Activated T-cell treated with anti-CD3 and anti-CD28 coated beads for 1 hour (primary cell): ENCODE measurements around the gene TMEM135.
"Not testable (repeated sequence)": the region's sequence is repeated elsewhere in the genome, so short reads cannot be mapped to it uniquely, and the experiment has no call there.

ENCODE experiments used
- DNase-seq: peaks from one replicate; pipeline ENCODE4 v3.0.0-alpha.2; 2020; ENCODE audit warnings: low read depth

TMEM135 gene

DNA sequence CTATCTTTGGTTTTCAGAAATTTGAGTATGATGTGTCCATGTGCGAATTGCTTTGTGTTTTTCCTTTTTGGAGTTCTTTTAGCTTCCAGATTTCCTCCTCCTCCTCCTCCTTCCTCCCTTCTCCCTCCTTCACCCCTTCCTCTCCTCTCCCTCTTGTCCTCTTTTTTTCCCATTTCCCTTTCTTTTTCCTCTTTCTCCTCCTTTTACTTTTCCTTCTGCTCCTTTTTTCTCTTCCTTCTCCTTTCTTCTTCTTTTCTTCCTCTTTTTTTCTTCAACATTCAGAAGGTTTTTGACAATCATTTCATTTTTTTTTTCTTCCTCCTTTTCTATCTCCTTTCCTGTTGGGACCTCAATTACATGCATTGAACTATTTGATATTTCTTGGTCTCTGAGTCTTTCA lies 104.9 kb downstream of the TMEM135 start:
- no peak for DNase-seq

DNA sequence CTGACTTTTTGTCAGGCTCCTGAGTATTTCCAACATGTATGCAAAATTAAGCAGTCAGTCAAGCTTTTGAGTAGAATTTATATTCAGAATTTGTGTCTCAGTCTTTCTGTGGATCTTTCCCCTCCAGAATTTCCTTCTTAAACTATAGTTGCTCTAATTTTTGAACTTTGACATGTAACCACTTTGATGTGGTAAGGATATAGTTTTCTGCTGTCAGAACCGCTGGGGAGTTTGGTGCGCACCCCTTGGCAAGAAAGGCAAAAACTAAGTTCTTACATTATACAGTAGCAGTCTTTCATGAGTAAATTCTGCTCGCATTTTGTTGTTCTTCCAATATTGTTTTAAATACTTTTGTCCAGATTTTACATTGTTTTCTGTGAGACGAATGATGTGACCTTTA lies 105.9 kb downstream of the TMEM135 start:
- DNase-seq = no peak

DNA sequence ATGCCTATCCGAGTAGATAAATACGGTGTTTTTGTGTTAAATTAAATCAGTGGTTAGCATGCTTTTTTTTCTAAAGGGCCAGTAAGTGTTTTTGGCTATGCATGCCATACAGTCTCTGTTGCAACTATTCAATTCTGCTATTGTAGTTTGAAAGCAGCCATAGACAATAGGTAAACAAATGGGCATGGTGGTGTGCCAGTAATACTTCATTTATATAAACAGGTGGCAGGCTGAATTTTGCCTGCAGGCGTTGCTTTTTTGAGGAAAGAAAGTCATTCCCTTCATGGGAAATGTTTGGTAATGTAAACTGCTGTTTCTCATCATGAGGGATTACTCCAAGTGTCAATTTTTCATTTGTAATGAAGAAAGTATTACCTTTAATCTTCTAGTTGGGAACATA lies 106.5 kb downstream of the TMEM135 start:
- DNase-seq = no peak

- no peak for DNase-seq
Observed at GRCh38 chr11:87148749-87149148, 111.0 kb downstream of the TMEM135 start.

GRCh38 chr11:87149782-87150181 lies 112.0 kb downstream of the TMEM135 start:
- not testable (repeated sequence) for DNase-seq

DNA sequence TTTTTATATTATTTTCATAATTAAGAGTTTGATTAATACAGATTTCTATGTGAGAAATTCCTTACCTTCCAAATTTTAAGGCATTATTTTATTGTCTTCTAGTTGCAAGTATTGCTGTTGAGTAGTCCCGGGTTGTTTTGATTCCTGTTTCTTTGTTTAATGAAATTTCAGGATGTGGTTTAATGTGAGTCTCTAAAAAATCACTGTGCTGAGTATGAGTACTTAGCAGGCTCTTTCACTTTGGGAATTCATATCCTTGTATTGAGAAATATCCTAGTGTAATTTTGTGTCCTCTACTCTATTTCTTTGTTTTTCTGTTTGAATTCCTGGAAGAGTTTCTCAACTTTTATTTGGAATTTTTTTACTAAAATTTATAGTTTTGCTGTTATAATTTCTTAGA lies 113.2 kb downstream of the TMEM135 start:
- DNase-seq = no peak

DNA sequence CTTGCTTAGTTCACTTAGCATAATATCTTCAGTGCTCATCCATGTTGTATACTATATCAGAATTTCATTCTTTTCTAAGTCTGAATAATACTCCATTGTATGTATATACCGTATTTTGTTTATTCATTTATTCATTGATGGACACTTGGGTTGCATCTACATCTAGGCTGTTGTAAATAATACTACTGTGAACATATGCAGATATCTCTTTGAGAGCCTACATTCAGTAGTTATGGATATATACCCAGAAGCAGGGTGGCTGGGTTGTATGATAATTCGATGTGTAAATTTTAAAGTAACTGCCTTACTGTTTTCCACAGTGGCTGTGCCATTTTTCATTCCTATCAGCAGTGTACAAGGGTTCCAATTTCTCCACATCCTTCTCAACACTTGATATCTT lies 116.5 kb downstream of the TMEM135 start:
- DNase-seq = no peak

DNA sequence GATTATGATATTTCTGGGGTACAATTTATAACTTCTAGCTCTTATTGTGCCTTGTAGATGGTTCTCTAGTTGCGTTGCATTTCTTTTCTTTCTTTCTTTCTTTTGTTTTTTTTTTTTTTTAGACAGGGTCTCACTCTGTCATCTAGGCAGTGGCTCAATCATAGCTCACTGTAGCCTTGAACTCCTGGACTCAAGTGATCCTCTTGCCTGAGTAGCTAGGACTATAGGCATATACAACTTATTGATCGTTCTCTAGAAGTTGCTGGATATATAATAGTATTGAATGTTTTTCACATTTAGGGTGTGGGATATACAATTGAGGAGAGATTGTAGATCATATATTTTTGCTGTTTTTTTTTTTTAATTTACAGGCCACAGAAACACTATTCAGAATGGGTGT lies 119.2 kb downstream of the TMEM135 start:
- DNase-seq = no peak

DNA sequence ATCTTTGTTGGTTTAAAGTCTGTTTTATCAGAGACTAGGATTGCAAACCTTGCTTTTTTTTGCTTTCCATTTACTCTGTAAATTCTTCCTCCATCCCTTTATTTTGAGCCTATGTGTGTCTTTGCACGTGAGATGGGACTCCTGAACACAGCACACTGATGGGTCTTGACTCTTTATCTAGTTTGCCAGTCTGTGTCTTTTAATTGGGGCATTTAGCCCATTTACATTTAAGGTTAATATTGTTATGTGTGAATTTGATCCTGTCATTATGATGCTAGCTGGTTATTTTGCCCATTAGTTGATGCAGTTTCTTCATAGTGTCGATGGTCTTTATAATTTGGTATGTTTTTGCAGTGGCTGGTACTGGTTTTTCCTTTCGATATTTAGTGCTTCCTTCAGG lies 131.3 kb downstream of the TMEM135 start:
- not testable (repeated sequence) for DNase-seq

- no peak for DNase-seq
Observed at GRCh38 chr11:87173185-87174039, 135.7 kb downstream of the TMEM135 start.

DNA sequence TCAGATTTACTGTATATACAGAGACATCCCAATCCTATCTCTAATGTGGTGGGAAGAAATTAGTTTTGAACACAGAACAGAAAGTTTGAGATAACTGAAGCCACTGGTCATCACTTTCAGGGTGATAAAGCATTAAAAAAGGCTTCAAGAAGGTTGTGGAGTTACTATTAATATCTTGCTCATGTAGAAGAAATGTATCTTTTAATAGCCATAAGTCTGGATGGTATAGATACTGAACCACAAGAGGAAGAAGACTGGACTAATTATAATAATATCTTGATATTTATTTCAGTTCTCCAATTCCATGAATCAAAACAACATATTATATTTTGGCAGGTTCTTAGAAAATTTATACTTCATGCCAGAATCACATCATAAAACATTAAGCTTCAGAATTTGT lies 137.1 kb downstream of the TMEM135 start:
- DNase-seq = no peak

DNA sequence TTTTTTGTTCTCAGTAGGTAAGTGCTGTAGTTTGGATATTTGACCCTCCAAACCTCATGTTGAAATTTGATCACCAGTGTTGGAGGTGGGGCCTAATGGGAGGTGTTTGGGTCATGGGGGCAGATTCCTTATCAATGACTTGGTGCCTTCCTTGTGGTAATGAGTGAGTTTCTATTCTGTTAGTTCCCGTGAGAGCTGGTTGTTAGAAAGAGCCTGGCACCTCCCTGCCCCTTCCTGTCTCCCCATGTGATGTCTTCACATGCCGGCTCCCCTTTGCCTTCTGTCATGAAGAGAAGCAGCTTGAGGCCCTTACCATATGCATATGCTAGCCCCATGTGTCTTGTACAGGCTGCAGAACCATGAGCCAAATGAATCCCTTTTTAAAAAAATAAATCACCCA lies 138.3 kb downstream of the TMEM135 start:
- DNase-seq = no peak

- no peak for DNase-seq
Observed at GRCh38 chr11:87179621-87180020, 141.9 kb downstream of the TMEM135 start.

- DNase-seq = no peak
Observed at GRCh38 chr11:87180742-87181141, 143.0 kb downstream of the TMEM135 start.

GRCh38 chr11:87181143-87181542 lies 143.4 kb downstream of the TMEM135 start:
- DNase-seq = no peak

DNA sequence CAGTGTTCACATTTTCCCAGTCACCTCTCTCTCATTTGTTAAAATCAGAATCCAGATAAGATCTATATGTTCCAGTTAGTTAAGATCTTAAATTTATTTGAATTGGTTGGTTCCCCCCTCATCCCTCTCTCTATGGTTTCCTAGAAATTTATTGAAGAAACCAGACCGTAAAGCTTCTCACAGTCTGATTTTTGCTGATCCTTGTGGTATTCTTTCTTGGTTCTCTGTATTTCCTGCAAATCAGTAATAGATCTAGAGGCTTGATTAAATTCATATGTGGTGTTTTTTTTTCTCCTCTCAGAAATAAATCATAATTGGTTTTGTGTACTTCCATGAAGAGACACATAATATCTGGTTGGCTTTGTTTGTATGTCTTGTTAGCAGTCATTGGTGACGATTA lies 147.5 kb downstream of the TMEM135 start:
- no peak for DNase-seq

DNA sequence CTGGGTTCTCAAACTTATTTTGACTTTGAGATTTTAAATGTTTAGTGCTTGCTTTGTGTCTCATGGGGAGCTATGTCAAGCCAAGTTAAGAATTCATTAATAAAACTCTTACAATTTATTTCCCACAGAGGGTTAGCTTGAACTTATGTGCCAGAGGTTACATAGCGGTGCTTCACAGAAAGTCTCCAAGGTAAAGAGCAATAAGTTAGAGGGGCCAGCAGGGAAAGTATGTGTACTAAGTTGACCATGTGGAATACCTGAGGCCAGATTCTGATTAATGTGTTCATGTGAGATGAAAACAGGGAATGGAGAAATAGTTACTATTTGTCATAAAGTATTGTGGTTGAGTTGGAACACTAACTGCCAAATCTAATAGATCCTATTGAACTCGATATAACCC lies 149.3 kb downstream of the TMEM135 start:
- DNase-seq = no peak

DNA sequence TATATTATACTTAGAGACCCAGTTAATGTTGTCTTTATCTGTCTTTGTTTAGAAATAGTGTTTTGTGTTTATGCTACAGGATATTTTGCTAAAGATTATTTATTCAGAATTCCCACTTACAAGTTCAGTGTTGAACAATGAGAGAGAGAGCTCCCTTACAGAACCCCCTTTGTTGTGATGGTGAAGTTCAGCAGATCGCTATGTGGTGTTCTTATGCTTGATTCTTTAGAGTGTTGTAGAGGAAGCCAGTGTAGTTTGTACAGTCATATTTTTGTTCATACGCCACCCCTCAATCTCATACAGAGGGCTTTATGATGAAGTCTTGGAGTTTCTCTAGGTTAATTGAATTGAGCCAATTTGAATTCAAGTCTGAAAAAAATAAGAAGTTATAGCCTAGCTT lies 150.2 kb downstream of the TMEM135 start:
- DNase-seq = no peak

DNA sequence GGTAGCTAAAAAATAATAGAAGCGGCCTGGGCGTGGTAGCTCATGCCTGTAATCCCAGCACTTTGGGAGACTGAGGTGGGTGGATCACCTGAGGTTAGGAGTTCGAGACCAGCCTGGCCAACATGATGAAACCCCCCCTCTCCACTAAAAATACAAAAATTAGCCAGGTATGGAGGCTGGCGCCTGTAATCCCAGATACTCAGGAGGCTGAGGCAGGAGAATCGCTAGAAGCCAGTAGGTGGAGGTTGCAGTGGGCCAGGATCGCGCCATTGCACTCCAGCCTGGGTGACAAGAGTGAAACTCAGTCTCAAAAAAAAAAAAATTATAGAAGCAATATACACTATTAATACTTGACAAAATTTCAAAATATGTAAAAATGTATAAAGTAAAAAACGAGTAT lies 150.7 kb downstream of the TMEM135 start:
- DNase-seq = not testable (repeated sequence)

DNA sequence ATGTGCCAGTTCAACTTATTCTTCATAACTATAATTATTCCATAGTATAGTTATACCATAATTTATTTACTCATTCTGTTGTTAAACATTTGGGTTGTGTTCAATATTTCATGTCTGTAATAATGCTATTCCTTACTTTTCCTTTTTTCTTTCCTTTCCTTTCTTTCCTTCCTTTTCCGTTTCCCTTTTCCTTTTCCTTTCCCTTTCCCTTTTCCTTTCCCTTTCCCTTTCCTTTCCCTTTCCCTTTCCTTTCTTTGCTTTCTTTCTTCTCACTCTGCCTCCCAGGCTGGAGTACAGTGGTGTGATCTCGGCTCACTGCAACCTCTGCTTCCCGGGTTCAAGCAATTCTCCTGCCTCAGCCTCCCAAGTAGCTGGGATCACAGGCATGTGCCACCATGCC lies 151.2 kb downstream of the TMEM135 start:
- DNase-seq = not testable (repeated sequence)

DNA sequence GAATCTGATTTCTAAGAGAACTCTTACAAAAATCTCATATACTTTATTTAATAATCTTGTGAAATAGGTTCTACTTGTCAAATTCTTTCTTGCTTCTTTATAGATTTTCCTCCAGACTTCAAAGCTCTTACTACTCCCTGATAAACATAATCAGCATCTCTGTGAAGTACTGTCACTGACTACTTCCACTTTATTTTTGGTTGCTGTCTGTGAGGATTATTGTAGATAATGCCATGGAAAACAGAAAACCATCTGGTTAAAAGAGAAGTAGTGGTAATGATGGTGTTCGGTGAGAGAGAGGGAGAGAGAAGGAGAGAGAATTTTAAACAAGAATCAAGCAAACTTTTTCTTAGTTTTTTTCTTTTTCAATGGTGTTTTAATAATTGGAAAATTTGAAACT lies 152.3 kb downstream of the TMEM135 start:
- DNase-seq = no peak

DNA sequence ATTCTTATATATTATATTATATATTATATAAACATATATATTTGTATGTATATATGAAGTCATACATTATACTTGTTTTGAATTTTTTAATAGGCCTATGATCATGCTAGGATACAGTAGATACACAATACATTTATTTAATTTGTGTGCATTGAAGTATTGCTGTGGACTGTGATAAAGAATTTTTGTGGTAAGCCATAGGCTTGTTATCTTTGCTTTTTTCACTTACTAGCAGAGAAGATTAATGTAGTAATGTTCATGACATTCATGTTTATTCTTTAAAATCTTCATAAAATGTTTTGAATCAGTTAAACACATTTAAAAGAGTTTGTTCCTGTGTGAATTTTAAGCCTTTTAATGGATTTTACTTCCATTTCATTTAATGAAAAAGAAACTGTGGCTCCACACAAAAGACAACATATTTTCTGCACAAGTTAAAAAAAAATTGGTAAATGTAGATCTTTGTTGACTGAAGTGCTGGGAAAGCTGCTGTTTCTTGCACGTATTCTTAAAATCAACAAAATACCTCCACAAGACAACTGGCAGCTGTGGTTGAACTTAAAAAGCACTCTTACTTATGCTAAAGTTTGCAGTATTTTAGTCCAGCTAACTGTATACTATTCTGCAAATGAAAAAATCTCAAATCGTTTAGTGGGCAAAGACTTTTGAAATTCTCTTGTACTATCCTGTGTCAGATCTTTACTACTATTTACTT lies 156.2 kb downstream of the TMEM135 start:
- no peak for DNase-seq

- no peak for DNase-seq
Observed at GRCh38 chr11:87194985-87195820, 157.5 kb downstream of the TMEM135 start.
